A549 (cell line): ENCODE results near the gene NOXA1. TPM values are rescaled to one million over a fixed set of nuclear protein-coding genes. Genes with fewer than 3 reads are reported as not detected.

Experiments
- ATAC-seq, 2 experiments: fragments of 200-7000 bp in 1 of 2; fragments of >200 bp in 1 of 2; cut with Nextera tagmentation in 1 of 2; cut with Tn5 transposase in 1 of 2; 3 replicates each; pipeline versions ENCODE4 v1.8.0 to v1.9.1; 2018 to 2020; ENCODE audit warnings: mild to moderate bottlenecking in 1 of 2, moderate library complexity in 1 of 2
- CTCF ChIA-PET: fragments of 300-600 bp; sonication (Branson Sonifier 250); formaldehyde crosslinking; extraction: SDS; loops from one replicate; lab custom pipeline; 2021; ENCODE audit warnings: antibody characterized with exemption, inconsistent platforms; lab: Yijun Ruan, JAX
- POLR2A ChIA-PET: fragments of 350-600 bp; formaldehyde crosslinking; extraction: SDS; loops from one replicate; lab custom pipeline; 2021; ENCODE audit warnings: antibody characterized with exemption, inconsistent platforms; lab: Yijun Ruan, JAX
- DNase-seq, 2 experiments: peaks; one replicate each; pipeline versions ENCODE4 v3.0.0 to v3.0.0-alpha.2; 2011 to 2016; ENCODE audit warnings: low read depth in 1 of 2, low spot score in 1 of 2
- FAIRE-seq: peaks from 2 replicates; lab custom pipeline; 2011; peaks lifted over from hg19 to GRCh38; lab: Jason Lieb, UNC
- H3K27ac ChIP-seq, 2 experiments: fragments of >200 bp; sonication (Bioruptor Twin); formaldehyde crosslinking; 3 replicates each; pipeline ENCODE4 v1.5.1; 2016 to 2017
- H3K4me1 ChIP-seq: fragments of >200 bp; sonication (Bioruptor Twin); formaldehyde crosslinking; 3 replicates; pipeline ENCODE4 v1.6.1; 2016
- H3K4me2 ChIP-seq: fragments of >200 bp; sonication (Bioruptor Twin); formaldehyde crosslinking; 3 replicates; pipeline ENCODE4 v1.6.1; 2016
- H3K4me3 ChIP-seq: fragments of >200 bp; sonication (Bioruptor Twin); formaldehyde crosslinking; 3 replicates; pipeline ENCODE4 v1.5.1; 2016
- H3K9me3 ChIP-seq: fragments of >200 bp; sonication (Bioruptor Twin); formaldehyde crosslinking; 3 replicates; pipeline ENCODE4 v1.6.1; 2016
- ATOH8 ChIP-seq: fragments of 250-450 bp; sonication (Bioruptor Pico); IDR thresholded peaks from 2 replicates; pipeline ENCODE4 v1.5.0; 2020; ENCODE audit warnings: low read depth, mild to moderate bottlenecking, moderate library complexity
- BCL3 ChIP-seq: fragments of >200 bp; sonication (Bioruptor Twin); formaldehyde crosslinking; IDR thresholded peaks from 3 replicates; pipeline ENCODE4 v1.6.1; 2016
- CHD2 ChIP-seq: fragments of 150-350 bp; IDR thresholded peaks from 2 replicates; pipeline ENCODE4 v1.6.1; 2014; ENCODE audit warnings: low read length; ENCODE audit not compliant: partially characterized antibody
- CHD4 ChIP-seq: fragments of 200-600 bp; sonication (generic); IDR thresholded peaks from 2 replicates; pipeline ENCODE4 v1.6.1; 2016; ENCODE audit warnings: antibody characterized with exemption, mild to moderate bottlenecking, borderline replicate concordance
- EHF ChIP-seq: fragments of 250-450 bp; sonication (Bioruptor Pico); IDR thresholded peaks from 2 replicates; pipeline ENCODE4 v1.5.0; 2020; ENCODE audit warnings: mild to moderate bottlenecking
- ESRRA ChIP-seq: fragments of 150-350 bp; IDR thresholded peaks from 2 replicates; pipeline ENCODE4 v1.6.1; 2014; ENCODE audit warnings: mild to moderate bottlenecking, low read length, borderline replicate concordance
- FOSL2 ChIP-seq, 2 experiments: fragments of 450-650 bp in 1 of 2; fragments of >200 bp in 1 of 2; sonication (Bioruptor Twin) in 1 of 2; formaldehyde crosslinking; IDR thresholded peaks; 2 replicates each; pipeline versions ENCODE4 v1.5.0 to v1.6.1; 2016 to 2020; ENCODE audit warnings: mild to moderate bottlenecking in 1 of 2, moderate library complexity in 1 of 2
- HDAC2 ChIP-seq: fragments of 200-600 bp; sonication (generic); IDR thresholded peaks from 2 replicates; pipeline ENCODE4 v1.6.1; 2016
- HEYL ChIP-seq: fragments of 250-450 bp; sonication (Bioruptor Pico); IDR thresholded peaks from 2 replicates; pipeline ENCODE4 v1.8.0; 2021; ENCODE audit warnings: mild to moderate bottlenecking, moderate library complexity
- HMGXB4 ChIP-seq: fragments of 250-450 bp; sonication (Bioruptor Pico); IDR thresholded peaks from 2 replicates; pipeline ENCODE4 v1.5.0; 2021; ENCODE audit warnings: mild to moderate bottlenecking, moderate library complexity, borderline replicate concordance
- JUN ChIP-seq, 2 experiments: fragments of >200 bp; sonication (Bioruptor Twin); formaldehyde crosslinking; IDR thresholded peaks; 2 replicates in 1 of 2; 3 replicates in 1 of 2; pipeline ENCODE4 v1.6.1; 2016 to 2017
- JUNB ChIP-seq: fragments of >200 bp; sonication (Bioruptor Twin); formaldehyde crosslinking; IDR thresholded peaks from 2 replicates; pipeline ENCODE4 v1.6.1; 2016
- KDM1A ChIP-seq: fragments of 200-600 bp; sonication (generic); IDR thresholded peaks from 2 replicates; pipeline ENCODE4 v1.6.1; 2016; ENCODE audit warnings: low read depth, mild to moderate bottlenecking
- KDM5A ChIP-seq: fragments of 200-600 bp; sonication (generic); IDR thresholded peaks from 2 replicates; pipeline ENCODE4 v1.6.1; 2016; ENCODE audit warnings: antibody characterized with exemption, mild to moderate bottlenecking
- MYC ChIP-seq: IDR thresholded peaks from 2 replicates; pipeline ENCODE4 v1.6.1; 2012; ENCODE audit warnings: mild to moderate bottlenecking, inconsistent platforms, low read length, improper control_type of control experiment, borderline replicate concordance
- NFE2L2 ChIP-seq: fragments of 150-350 bp; conservative IDR thresholded peaks from 2 replicates; pipeline ENCODE4 v1.6.1; 2014; ENCODE audit warnings: low read length
- PBX3 ChIP-seq: IDR thresholded peaks from 2 replicates; pipeline ENCODE4 v1.6.1; 2012
- RAD21 ChIP-seq, 2 experiments: fragments of >200 bp in 1 of 2; sonication (Bioruptor Twin) in 1 of 2; formaldehyde crosslinking in 1 of 2; IDR thresholded peaks in 1 of 2; conservative IDR thresholded peaks in 1 of 2; 2 replicates in 1 of 2; 3 replicates in 1 of 2; pipeline ENCODE4 v1.6.1; 2012 to 2018; ENCODE audit warnings: inconsistent platforms in 1 of 2
- RNF2 ChIP-seq: fragments of 200-600 bp; sonication (generic); IDR thresholded peaks from 2 replicates; pipeline ENCODE4 v1.6.1; 2016; ENCODE audit warnings: low read depth, mild to moderate bottlenecking, antibody characterized with exemption, moderate library complexity, borderline replicate concordance
- SMC3 ChIP-seq: fragments of >200 bp; sonication (Bioruptor Twin); formaldehyde crosslinking; IDR thresholded peaks from 3 replicates; pipeline ENCODE4 v1.6.1; 2018; ENCODE audit warnings: inconsistent platforms
- TFCP2L1 ChIP-seq: fragments of 250-450 bp; sonication (Bioruptor Pico); IDR thresholded peaks from 2 replicates; pipeline ENCODE4 v1.5.0; 2021; ENCODE audit warnings: mild to moderate bottlenecking
- TP53 ChIP-seq: fragments of 250-450 bp; sonication (Bioruptor Pico); IDR thresholded peaks from 2 replicates; pipeline ENCODE4 v1.5.0; 2021; ENCODE audit warnings: mild to moderate bottlenecking, moderate library complexity
- WGBS: methylation state at CpG from one replicate; pipeline ENCODE4 v1.1.6; 2017; ENCODE audit errors: missing lambda C conversion rate; 5-methylcytosine and 5-hydroxymethylcytosine counted together
- polyA plus RNA-seq, 4 experiments: library from polyadenylated mRNA; depleted of rRNA in 3 of 4; stranded (reverse); fragments of >200 nt; fragmentation: RNase III in 1 of 4; extraction: RNeasy Plus Mini Kit Qiagen cat#74134 plus additional on column Dnase treatment in 1 of 4; gene quantifications; 2 replicates in 3 of 4; 3 replicates in 1 of 4; pipeline ENCODE4 v1.2.3, GENCODE V29; 2011 to 2017
- TF ChIP-seq, protein P1 (sequence below): fragments of 450-650 bp; IDR thresholded peaks from 2 replicates; pipeline ENCODE4 v1.6.1; 2014; ENCODE audit warnings: antibody characterized with exemption
- TF ChIP-seq, protein P2 (sequence below): fragments of >200 bp; sonication (Bioruptor Twin); formaldehyde crosslinking; IDR thresholded peaks from 3 replicates; pipeline ENCODE4 v1.5.1; 2016
- TF ChIP-seq, protein P3 (sequence below): IDR thresholded peaks from 2 replicates; pipeline ENCODE4 v1.6.1; 2012; ENCODE audit warnings: low read depth, borderline replicate concordance

NOXA1 gene
- polyA plus RNA-seq, 2 of the 4 experiments (the other 2 are of a cell fraction) = 0.44 to 1.5 TPM

GRCh38 chr9:137393176-137394150 lies 29.7 kb upstream of the NOXA1 start:
- Histone ChIP-seq H3K4me1 (peaks cover 7% of the 10 kb centered on the region), H3K4me3 (no peak overlapping the region), H3K27ac (no peak overlapping the region), H3K9me3 (no peaks in the 10 kb centered on the region), H3K4me2 (no peak overlapping the region)
- DNase-seq = no peak
- ChIA-PET POLR2A (no interaction called here), CTCF (interaction anchor here (0.7 to 3.0 kb wide), 3 partner anchors 29 to 92 kb away, joined by 3 to 12 read pairs (median 5); partner anchors contain the start of genes EXD3 and NOXA1)
- TF ChIP-seq NFE2L2 (no peak), KDM5A (no peak), TFCP2L1 (CRISPR knock-in tag) (no peak), RAD21 (conservative IDR thresholded peaks at IDR 0.05 in 1 of 2, IDR thresholded peaks at IDR 0.05 in 1 of 2) (no peak), RNF2 (no peak), HMGXB4 (CRISPR knock-in tag) (no peak), PBX3 (no peak), HEYL (CRISPR knock-in tag) (no peak), ATOH8 (CRISPR knock-in tag) (no peak), JUNB (no peak), ESRRA (no peak), TP53 (no peak), EHF (CRISPR knock-in tag) (no peak), MYC (no peak), JUN (IDR thresholded peaks at IDR 0.05) (no peak)
- TF ChIP-seq, protein P1, sequence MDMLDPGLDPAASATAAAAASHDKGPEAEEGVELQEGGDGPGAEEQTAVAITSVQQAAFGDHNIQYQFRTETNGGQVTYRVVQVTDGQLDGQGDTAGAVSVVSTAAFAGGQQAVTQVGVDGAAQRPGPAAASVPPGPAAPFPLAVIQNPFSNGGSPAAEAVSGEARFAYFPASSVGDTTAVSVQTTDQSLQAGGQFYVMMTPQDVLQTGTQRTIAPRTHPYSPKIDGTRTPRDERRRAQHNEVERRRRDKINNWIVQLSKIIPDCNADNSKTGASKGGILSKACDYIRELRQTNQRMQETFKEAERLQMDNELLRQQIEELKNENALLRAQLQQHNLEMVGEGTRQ = no peak
- no peak for FAIRE-seq
- no peak for ATAC-seq
- WGBS = 94% methylated on average over 21 of the region's 28 CpGs

GRCh38 chr9:137394866-137395665 lies 28.1 kb upstream of the NOXA1 start:
- Histone ChIP-seq H3K9me3 (no peaks in the 10 kb centered on the region), H3K27ac (peak overlapping the region in 1 of 2 experiments; percentile 70; a peak in 2 of 6 replicates), H3K4me3 (no peak overlapping the region), H3K4me2 (no peak overlapping the region), H3K4me1 (peaks cover 7% of the 10 kb centered on the region)
- 98% methylated on average over 17 of the region's 36 CpGs for WGBS
- ATAC-seq (no peak), FAIRE-seq (no peak), DNase-seq (no peak)
- ChIA-PET POLR2A (no interaction called here), CTCF (interaction anchor here (0.6 to 3.0 kb wide), 6 partner anchors 13 to 292 kb away, joined by 3 to 12 read pairs (median 4); partner anchors contain the start of genes EXD3 and NOXA1)
- TF ChIP-seq, protein P2, sequence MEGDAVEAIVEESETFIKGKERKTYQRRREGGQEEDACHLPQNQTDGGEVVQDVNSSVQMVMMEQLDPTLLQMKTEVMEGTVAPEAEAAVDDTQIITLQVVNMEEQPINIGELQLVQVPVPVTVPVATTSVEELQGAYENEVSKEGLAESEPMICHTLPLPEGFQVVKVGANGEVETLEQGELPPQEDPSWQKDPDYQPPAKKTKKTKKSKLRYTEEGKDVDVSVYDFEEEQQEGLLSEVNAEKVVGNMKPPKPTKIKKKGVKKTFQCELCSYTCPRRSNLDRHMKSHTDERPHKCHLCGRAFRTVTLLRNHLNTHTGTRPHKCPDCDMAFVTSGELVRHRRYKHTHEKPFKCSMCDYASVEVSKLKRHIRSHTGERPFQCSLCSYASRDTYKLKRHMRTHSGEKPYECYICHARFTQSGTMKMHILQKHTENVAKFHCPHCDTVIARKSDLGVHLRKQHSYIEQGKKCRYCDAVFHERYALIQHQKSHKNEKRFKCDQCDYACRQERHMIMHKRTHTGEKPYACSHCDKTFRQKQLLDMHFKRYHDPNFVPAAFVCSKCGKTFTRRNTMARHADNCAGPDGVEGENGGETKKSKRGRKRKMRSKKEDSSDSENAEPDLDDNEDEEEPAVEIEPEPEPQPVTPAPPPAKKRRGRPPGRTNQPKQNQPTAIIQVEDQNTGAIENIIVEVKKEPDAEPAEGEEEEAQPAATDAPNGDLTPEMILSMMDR = no peak
- TF ChIP-seq RNF2 = no peak
- no peak for TF ChIP-seq CHD4
- no peak for TF ChIP-seq HDAC2
- TF ChIP-seq SMC3 = no peak
- TF ChIP-seq KDM1A = no peak
- no peak for TF ChIP-seq FOSL2 (IDR thresholded peaks at IDR 0.05)
- no peak for TF ChIP-seq FOSL2 (CRISPR knock-in tag; IDR thresholded peaks at IDR 0.05)
- no peak for TF ChIP-seq CHD2
- TF ChIP-seq BCL3 = no peak
- TF ChIP-seq MYC = no peak
- TF ChIP-seq, protein P3, sequence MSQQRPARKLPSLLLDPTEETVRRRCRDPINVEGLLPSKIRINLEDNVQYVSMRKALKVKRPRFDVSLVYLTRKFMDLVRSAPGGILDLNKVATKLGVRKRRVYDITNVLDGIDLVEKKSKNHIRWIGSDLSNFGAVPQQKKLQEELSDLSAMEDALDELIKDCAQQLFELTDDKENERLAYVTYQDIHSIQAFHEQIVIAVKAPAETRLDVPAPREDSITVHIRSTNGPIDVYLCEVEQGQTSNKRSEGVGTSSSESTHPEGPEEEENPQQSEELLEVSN = no peak
